ENCODE results near the gene TPSD1.

DNA sequence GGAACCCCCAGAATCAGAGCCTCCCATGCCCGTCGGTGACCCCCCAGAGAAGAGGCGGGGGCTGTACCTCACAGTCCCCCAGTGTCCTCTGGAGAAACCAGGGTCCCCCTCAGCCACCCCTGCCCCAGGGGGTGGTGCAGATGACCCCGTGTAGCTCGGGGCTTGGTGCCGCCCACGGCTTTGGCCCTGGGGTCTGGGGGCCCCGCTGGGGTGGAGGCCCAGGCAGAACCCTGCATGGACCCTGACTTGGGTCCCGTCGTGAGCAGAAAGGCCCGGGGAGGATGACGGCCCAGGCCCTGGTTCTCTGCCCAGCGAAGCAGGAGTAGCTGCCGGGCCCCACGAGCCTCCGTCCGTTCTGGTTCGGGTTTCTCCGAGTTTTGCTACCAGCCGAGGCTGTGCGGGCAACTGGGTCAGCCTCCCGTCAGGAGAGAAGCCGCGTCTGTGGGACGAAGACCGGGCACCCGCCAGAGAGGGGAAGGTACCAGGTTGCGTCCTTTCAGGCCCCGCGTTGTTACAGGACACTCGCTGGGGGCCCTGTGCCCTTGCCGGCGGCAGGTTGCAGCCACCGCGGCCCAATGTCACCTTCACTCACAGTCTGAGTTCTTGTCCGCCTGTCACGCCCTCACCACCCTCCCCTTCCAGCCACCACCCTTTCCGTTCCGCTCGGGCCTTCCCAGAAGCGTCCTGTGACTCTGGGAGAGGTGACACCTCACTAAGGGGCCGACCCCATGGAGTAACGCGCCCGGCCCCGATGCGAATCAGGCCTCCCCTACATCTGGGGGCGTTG, 34.8 kb upstream of the TPSD1 start:
- TF ChIP-seq CTCF (conservative IDR thresholded peaks at IDR 0.05) (no peak), EZH2 (IDR thresholded peaks at IDR 0.05; ENCODE audit: low read depth) (0 out of 2 replicates have a peak, but pooled peaks have one; percentile 90)
